HG03139 (cell line): Measurements from ENCODE around the gene NOL12.

Experiments
- ATAC-seq: cut with Tn5 transposase; IDR thresholded peaks from one replicate; pipeline ENCODE4 v1.9.1; 2021; ENCODE audit not compliant: unreplicated experiment

NOL12 gene

DNA sequence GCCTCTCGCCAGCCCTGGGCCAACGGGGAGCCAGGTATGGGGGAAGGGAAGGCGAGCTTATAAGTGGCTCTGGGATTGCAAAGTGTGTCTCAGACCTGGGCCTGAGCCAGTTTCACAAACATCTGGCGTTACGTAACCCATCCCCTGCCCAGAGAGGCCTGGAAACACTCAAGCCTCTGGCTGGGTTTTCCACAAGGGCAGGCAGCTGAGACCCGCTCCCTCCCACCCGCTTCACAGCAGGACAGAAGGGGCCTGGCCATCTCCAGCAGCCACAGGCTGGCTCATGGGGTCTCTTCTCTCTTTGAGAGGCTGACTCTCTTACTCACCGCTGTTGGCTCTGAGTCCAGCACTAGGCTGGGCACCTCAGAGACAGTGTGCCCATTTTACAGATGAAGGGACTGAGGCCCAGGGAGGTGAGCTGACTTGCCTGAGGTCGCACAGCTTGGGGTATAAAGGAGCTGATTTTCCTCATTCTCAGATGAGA is 55.2 kb downstream of the NOL12 start:
- no peak for ATAC-seq

DNA sequence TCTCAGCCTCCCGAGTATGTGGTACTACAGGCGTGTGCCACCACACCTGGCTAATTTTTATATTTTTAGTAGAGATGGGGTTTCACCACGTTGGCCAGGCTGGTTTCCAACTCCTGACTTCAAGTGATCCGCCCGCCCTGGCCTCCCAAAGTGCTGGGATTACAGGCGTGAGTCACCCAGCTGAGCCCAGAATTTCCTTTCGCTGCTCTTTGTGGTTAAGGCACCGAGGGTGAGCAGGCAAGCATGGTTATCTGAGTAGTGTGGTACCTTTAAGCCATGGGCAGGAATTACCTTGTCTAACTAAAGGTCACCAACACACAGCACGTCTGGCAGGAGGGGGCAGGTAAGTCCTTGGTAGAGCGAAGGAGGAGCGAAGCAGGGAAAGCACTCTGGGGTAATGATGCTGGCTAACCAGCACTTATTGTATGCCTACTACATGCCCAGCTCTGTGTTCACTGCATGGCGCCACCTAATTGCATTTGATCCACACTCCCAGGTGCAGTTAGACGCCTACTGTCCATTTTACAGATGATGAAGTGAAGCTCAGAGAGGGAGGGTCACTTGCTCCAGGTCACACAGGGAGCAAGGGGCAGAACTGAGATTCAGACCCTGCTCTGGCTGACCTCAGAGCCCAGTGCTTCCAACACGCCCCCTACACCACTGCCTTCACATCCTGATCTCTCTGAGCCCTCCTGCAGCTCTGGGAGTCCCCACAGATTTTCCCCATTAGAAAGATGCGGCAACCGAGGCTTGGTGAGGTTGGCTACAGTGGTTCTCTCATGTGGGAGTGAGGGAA is 56.4 kb downstream of the NOL12 start:
- no peak for ATAC-seq
